ENCODE data around the gene ATP1A4. TPM values are rescaled to one million over a fixed set of nuclear protein-coding genes. Genes with fewer than 3 reads are reported as not detected.

The ATP1A4 gene
- total RNA-seq, 4 donors from 2014 or later = 0.47 TPM; not detected in 3

DNA sequence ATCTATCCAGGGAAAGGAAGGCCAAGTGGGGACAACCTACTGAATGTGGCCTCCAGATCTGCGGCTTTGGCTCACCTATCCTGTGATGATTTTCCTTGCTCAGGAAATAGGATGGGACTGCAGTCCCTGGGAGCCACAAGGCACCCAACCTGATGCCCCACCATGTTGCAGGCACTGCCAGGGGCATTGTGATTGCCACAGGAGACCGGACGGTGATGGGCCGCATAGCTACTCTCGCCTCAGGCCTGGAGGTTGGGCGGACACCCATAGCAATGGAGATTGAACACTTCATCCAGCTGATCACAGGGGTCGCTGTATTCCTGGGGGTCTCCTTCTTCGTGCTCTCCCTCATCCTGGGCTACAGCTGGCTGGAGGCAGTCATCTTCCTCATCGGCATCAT is 24.0 kb upstream of the ATP1A4 start:
- Histone ChIP-seq H3K36me3 (peaks cover 0 to 87% of the 10 kb centered on the region in 2 donors), H3K4me1 (peaks cover 5 to 85% (median 9%) of the 10 kb centered on the region in 3 donors), H3K4me3 (no peak overlapping the region), H3K27ac (peak overlapping the region in 3 of 4 donors; percentile 83 to 88 (median 85)), H3K9me3 (no peaks in the 10 kb centered on the region), H3K27me3 (no peaks in the 10 kb centered on the region)
- WGBS, 2 donors (ENCODE audit: low coverage in 1 of 2) = 100% methylated on average over 1 of the region's 9 CpGs
- ATAC-seq = no peak
- no peak for TF ChIP-seq CTCF (IDR thresholded peaks at IDR 0.05)
- TF ChIP-seq EP300 (IDR thresholded peaks at IDR 0.05) = no peak
- TF ChIP-seq POLR2A (IDR thresholded peaks at IDR 0.05) = no peak
- TF ChIP-seq POLR2AphosphoS5 (IDR thresholded peaks at IDR 0.05) = no peak

GRCh38 chr1:160127865-160128523 is 23.4 kb upstream of the ATP1A4 start:
- H3K4me1 ChIP-seq = peaks cover 7 to 85% (median 9%) of the 10 kb centered on the region in 3 donors
- TF ChIP-seq EP300 (IDR thresholded peaks at IDR 0.05) = no peak
- TF ChIP-seq POLR2A (IDR thresholded peaks at IDR 0.05) = no peak
- no peak for TF ChIP-seq CTCF (IDR thresholded peaks at IDR 0.05)
- no peak for TF ChIP-seq POLR2AphosphoS5 (IDR thresholded peaks at IDR 0.05)
- peaks cover 0 to 86% of the 10 kb centered on the region in 2 donors for H3K36me3 ChIP-seq
- H3K9me3 ChIP-seq = no peaks in the 10 kb centered on the region
- H3K4me3 ChIP-seq = no peak overlapping the region
- 29 to 48% methylated on average over 6 to 7 of the region's 7 CpGs for WGBS, 2 donors (ENCODE audit: low coverage in 1 of 2)
- no peaks in the 10 kb centered on the region for H3K27me3 ChIP-seq
- ATAC-seq = no peak
- H3K27ac ChIP-seq = peak overlapping the region; percentile 49 to 88 (median 84)

DNA sequence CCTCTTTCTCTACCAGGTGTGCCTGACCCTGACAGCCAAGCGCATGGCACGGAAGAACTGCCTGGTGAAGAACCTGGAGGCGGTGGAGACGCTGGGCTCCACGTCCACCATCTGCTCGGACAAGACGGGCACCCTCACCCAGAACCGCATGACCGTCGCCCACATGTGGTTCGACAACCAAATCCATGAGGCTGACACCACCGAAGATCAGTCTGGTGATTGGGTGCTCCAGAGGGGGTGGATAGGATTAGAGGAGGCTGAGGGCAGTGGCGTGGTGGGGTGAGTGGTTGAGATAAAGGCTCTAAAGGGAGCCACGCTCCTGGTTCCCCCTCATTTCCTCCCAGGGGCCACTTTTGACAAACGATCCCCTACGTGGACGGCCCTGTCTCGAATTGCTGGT is 22.8 kb upstream of the ATP1A4 start:
- no peak for ATAC-seq
- TF ChIP-seq POLR2AphosphoS5 (IDR thresholded peaks at IDR 0.05) (no peak), EP300 (IDR thresholded peaks at IDR 0.05) (no peak), POLR2A (IDR thresholded peaks at IDR 0.05) (no peak), CTCF (IDR thresholded peaks at IDR 0.05) (no peak)
- peaks cover 7 to 82% (median 9%) of the 10 kb centered on the region in 3 donors for H3K4me1 ChIP-seq
- peaks cover 0 to 86% of the 10 kb centered on the region in 2 donors for H3K36me3 ChIP-seq
- 91 to 100% methylated on average over 3 to 10 of the region's 18 CpGs for WGBS, 2 donors (ENCODE audit: low coverage in 1 of 2)
- peak overlapping the region; percentile 49 to 88 (median 84) for H3K27ac ChIP-seq
- H3K9me3 ChIP-seq = no peaks in the 10 kb centered on the region
- no peaks in the 10 kb centered on the region for H3K27me3 ChIP-seq
- H3K4me3 ChIP-seq = no peak overlapping the region

GRCh38 chr1:160129046-160129445 is 22.4 kb upstream of the ATP1A4 start:
- Histone ChIP-seq H3K27me3 (no peaks in the 10 kb centered on the region), H3K27ac (peak overlapping the region; percentile 83 to 88 (median 86)), H3K9me3 (no peaks in the 10 kb centered on the region), H3K4me3 (no peak overlapping the region), H3K36me3 (peaks cover 0 to 84% of the 10 kb centered on the region in 2 donors), H3K4me1 (peaks cover 7 to 78% (median 9%) of the 10 kb centered on the region in 3 donors)
- 80% methylated on average over 1 to 2 of the region's 5 CpGs for WGBS, 2 donors (ENCODE audit: low coverage in 1 of 2)
- TF ChIP-seq POLR2A (IDR thresholded peaks at IDR 0.05) = no peak
- no peak for TF ChIP-seq POLR2AphosphoS5 (IDR thresholded peaks at IDR 0.05)
- no peak for TF ChIP-seq CTCF (IDR thresholded peaks at IDR 0.05)
- TF ChIP-seq EP300 (IDR thresholded peaks at IDR 0.05) = no peak
- ATAC-seq = no peak

GRCh38 chr1:160129558-160129957 is 21.8 kb upstream of the ATP1A4 start:
- H3K27me3 ChIP-seq = no peaks in the 10 kb centered on the region
- WGBS, 2 donors (ENCODE audit: low coverage in 1 of 2) = 76% methylated on average over 3 of the region's 3 CpGs; no CpG with 5 or more reads in 1 of the 2 donors
- no peaks in the 10 kb centered on the region for H3K9me3 ChIP-seq
- no peak for ATAC-seq
- H3K4me3 ChIP-seq = no peak overlapping the region
- peaks cover 7 to 73% (median 9%) of the 10 kb centered on the region in 3 donors for H3K4me1 ChIP-seq
- TF ChIP-seq EP300 (IDR thresholded peaks at IDR 0.05) = no peak
- no peak for TF ChIP-seq POLR2A (IDR thresholded peaks at IDR 0.05)
- no peak for TF ChIP-seq POLR2AphosphoS5 (IDR thresholded peaks at IDR 0.05)
- no peak for TF ChIP-seq CTCF (IDR thresholded peaks at IDR 0.05)
- peaks cover 0 to 84% of the 10 kb centered on the region in 2 donors for H3K36me3 ChIP-seq
- peak overlapping the region; percentile 83 to 88 (median 86) for H3K27ac ChIP-seq

Data from gastroesophageal sphincter (tissue), 4 donors.